MM.1S (cell line): ENCODE data around the gene CXCL8.

Experiments used
- EZH2 ChIP-seq: fragments of 300-600 bp; sonication (generic); optimal IDR thresholded peaks from 2 replicates; pipeline ENCODE3; 2017; ENCODE audit warnings: low read depth, mild to moderate bottlenecking, antibody characterized with exemption, low read length, mixed read lengths
- TF ChIP-seq, protein P1 (sequence below): fragments of 300-600 bp; sonication (generic); IDR thresholded peaks from 2 replicates; pipeline ENCODE4 v1.5.1; 2016; ENCODE audit warnings: antibody characterized with exemption, low read length, mixed read lengths

DNA sequence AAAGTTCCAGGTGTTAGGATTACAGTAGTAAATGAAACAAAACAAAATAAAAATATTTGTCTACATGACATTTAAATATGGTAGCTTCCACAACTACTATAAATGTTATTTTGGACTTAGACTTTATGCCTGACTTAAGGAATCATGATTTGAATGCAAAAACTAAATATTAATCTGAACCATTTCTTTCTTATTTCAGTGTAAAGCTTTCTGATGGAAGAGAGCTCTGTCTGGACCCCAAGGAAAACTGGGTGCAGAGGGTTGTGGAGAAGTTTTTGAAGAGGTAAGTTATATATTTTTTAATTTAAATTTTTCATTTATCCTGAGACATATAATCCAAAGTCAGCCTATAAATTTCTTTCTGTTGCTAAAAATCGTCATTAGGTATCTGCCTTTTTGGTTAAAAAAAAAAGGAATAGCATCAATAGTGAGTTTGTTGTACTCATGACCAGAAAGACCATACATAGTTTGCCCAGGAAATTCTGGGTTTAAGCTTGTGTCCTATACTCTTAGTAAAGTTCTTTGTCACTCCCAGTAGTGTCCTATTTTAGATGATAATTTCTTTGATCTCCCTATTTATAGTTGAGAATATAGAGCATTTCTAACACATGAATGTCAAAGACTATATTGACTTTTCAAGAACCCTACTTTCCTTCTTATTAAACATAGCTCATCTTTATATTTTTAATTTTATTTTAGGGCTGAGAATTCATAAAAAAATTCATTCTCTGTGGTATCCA is 1.6 kb downstream of the CXCL8 start:
- TF ChIP-seq, protein P1, sequence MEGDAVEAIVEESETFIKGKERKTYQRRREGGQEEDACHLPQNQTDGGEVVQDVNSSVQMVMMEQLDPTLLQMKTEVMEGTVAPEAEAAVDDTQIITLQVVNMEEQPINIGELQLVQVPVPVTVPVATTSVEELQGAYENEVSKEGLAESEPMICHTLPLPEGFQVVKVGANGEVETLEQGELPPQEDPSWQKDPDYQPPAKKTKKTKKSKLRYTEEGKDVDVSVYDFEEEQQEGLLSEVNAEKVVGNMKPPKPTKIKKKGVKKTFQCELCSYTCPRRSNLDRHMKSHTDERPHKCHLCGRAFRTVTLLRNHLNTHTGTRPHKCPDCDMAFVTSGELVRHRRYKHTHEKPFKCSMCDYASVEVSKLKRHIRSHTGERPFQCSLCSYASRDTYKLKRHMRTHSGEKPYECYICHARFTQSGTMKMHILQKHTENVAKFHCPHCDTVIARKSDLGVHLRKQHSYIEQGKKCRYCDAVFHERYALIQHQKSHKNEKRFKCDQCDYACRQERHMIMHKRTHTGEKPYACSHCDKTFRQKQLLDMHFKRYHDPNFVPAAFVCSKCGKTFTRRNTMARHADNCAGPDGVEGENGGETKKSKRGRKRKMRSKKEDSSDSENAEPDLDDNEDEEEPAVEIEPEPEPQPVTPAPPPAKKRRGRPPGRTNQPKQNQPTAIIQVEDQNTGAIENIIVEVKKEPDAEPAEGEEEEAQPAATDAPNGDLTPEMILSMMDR = no peak
- no peak for TF ChIP-seq EZH2
